C4-2B (cell line): ENCODE measurements around the gene DUSP9.

Experiments used
- CTCF ChIP-seq: fragments of 450-650 bp; conservative IDR thresholded peaks from 2 replicates; pipeline ENCODE4 v1.5.1; 2017; ENCODE audit warnings: mild to moderate bottlenecking
- ZFX ChIP-seq: fragments of 450-650 bp; IDR thresholded peaks from 2 replicates; pipeline ENCODE4 v1.6.1; 2017

- TF ChIP-seq CTCF = no peak
- no peak for TF ChIP-seq ZFX
Observed at GRCh38 chrX:153622661-153623309, 24.2 kb upstream of the DUSP9 start.
